NCI-H524 treated with DMSO at 0.1 percent for 48 hours (cell line): ENCODE data around the gene TFB2M.
"Not testable (repeated sequence)": the region's sequence is repeated elsewhere in the genome, so short reads cannot be mapped to it uniquely, and the experiment has no call there.

ENCODE experiments used
- DNase-seq: peaks from one replicate; lab custom pipeline; 2025; lab: John Stamatoyannopoulos, UW

The TFB2M gene

GRCh38 chr1:246582301-246583055 lies 16.4 kb upstream of the TFB2M start:
- DNase-seq: no peak

GRCh38 chr1:246580497-246581370 lies 14.7 kb upstream of the TFB2M start:
- DNase-seq: no peak

- no peak for DNase-seq
Observed at GRCh38 chr1:246579818-246580217, 13.8 kb upstream of the TFB2M start.

- no peak for DNase-seq
Observed at GRCh38 chr1:246577720-246578106, 11.7 kb upstream of the TFB2M start.

GRCh38 chr1:246577082-246577719 lies 11.1 kb upstream of the TFB2M start:
- DNase-seq: no peak

- no peak for DNase-seq
Observed at GRCh38 chr1:246576709-246577032, 10.6 kb upstream of the TFB2M start.

GRCh38 chr1:246573491-246573890 lies 7.4 kb upstream of the TFB2M start:
- no peak for DNase-seq

GRCh38 chr1:246572785-246573184 lies 6.7 kb upstream of the TFB2M start:
- no peak for DNase-seq

GRCh38 chr1:246571953-246572352 lies 5.9 kb upstream of the TFB2M start:
- no peak for DNase-seq

- not testable (repeated sequence) for DNase-seq
Observed at GRCh38 chr1:246571309-246571708, 5.2 kb upstream of the TFB2M start.

GRCh38 chr1:246569248-246570238 lies 3.5 kb upstream of the TFB2M start:
- no peak for DNase-seq

GRCh38 chr1:246567646-246568235 lies 1.7 kb upstream of the TFB2M start:
- no peak for DNase-seq

GRCh38 chr1:246566813-246567645 lies 968 bp upstream of the TFB2M start:
- DNase-seq: no peak

GRCh38 chr1:246565751-246566127 lies 322 bp downstream of the TFB2M start:
- no peak for DNase-seq

- DNase-seq: no peak
Observed at GRCh38 chr1:246564839-246565750, 966 bp downstream of the TFB2M start.

- DNase-seq: not testable (repeated sequence)
Observed at GRCh38 chr1:246560833-246561232, 5.2 kb downstream of the TFB2M start.

GRCh38 chr1:246559310-246559709 lies 6.8 kb downstream of the TFB2M start:
- no peak for DNase-seq

- DNase-seq: no peak
Observed at GRCh38 chr1:246558041-246558440, 8.0 kb downstream of the TFB2M start.

- DNase-seq: no peak
Observed at GRCh38 chr1:246554201-246554600, 11.9 kb downstream of the TFB2M start.
